Astrocyte (in vitro differentiated cells and primary cell): ENCODE results near the gene JAK2. TPM values are rescaled to one million over a fixed set of nuclear protein-coding genes. Genes with fewer than 3 reads are reported as not detected.

Source experiments
- DNase-seq: peaks from one replicate; pipeline ENCODE4 v3.0.0-alpha.2; 2010; ENCODE audit warnings: low read depth
- FAIRE-seq: peaks from 2 replicates; lab custom pipeline; 2011; peaks lifted over from hg19 to GRCh38; lab: Jason Lieb, UNC
- H2AFZ ChIP-seq: 2 replicates; pipeline ENCODE4 v1.6.0; 2012; ENCODE audit warnings: low read depth, low read length, inconsistent platforms
- H3K27ac ChIP-seq: 2 replicates; pipeline ENCODE4 v1.5.1; 2011; ENCODE audit warnings: low read depth, low read length, inconsistent platforms
- H3K27me3 ChIP-seq: 2 replicates; pipeline ENCODE4 v1.6.0; 2011; ENCODE audit warnings: low read length, inconsistent platforms; ENCODE audit not compliant: insufficient read depth
- H3K36me3 ChIP-seq: 2 replicates; pipeline ENCODE4 v1.5.1; 2011; ENCODE audit warnings: low read length, inconsistent platforms; ENCODE audit not compliant: insufficient read depth
- H3K4me1 ChIP-seq: 2 replicates; pipeline ENCODE4 v1.5.1; 2011; ENCODE audit warnings: low read length, inconsistent platforms; ENCODE audit not compliant: insufficient read depth
- H3K4me2 ChIP-seq: 2 replicates; pipeline ENCODE4 v1.6.0; 2012; ENCODE audit warnings: low read length, inconsistent platforms
- H3K4me3 ChIP-seq: 2 replicates; pipeline ENCODE4 v1.5.1; 2011; ENCODE audit warnings: low read depth, mild to moderate bottlenecking, low read length, inconsistent platforms; ENCODE audit not compliant: insufficient read depth
- H3K79me2 ChIP-seq: 2 replicates; pipeline ENCODE4 v1.6.0; 2012; ENCODE audit warnings: mild to moderate bottlenecking, low read length, inconsistent platforms; ENCODE audit not compliant: insufficient read depth
- H3K9ac ChIP-seq: 2 replicates; pipeline ENCODE4 v1.6.0; 2012; ENCODE audit warnings: mild to moderate bottlenecking, low read length, inconsistent platforms
- H3K9me3 ChIP-seq: 2 replicates; pipeline ENCODE4 v1.5.1; 2012; ENCODE audit warnings: low read depth, mild to moderate bottlenecking, low read length, inconsistent platforms; ENCODE audit not compliant: insufficient read depth
- H4K20me1 ChIP-seq: 2 replicates; pipeline ENCODE4 v1.6.0; 2012; ENCODE audit warnings: low read length, inconsistent platforms; ENCODE audit not compliant: insufficient read depth
- H3K27ac Mint-ChIP-seq: one replicate; pipeline ENCODE4 v1.8.0; 2021; ENCODE audit warnings: mild to moderate bottlenecking, mixed read lengths; ENCODE audit not compliant: unreplicated experiment
- H3K27me3 Mint-ChIP-seq: one replicate; pipeline ENCODE4 v1.8.0; 2021; ENCODE audit warnings: low read depth, mixed read lengths; ENCODE audit not compliant: unreplicated experiment
- H3K36me3 Mint-ChIP-seq: one replicate; pipeline ENCODE4 v1.8.0; 2021; ENCODE audit warnings: low read depth, mixed read lengths; ENCODE audit not compliant: unreplicated experiment
- H3K4me1 Mint-ChIP-seq: one replicate; pipeline ENCODE4 v1.8.0; 2021; ENCODE audit warnings: low read depth, mixed read lengths; ENCODE audit not compliant: unreplicated experiment
- H3K4me3 Mint-ChIP-seq: one replicate; pipeline ENCODE4 v1.8.0; 2021; ENCODE audit warnings: mild to moderate bottlenecking, moderate library complexity, mixed read lengths; ENCODE audit not compliant: unreplicated experiment
- H3K9me3 Mint-ChIP-seq: one replicate; pipeline ENCODE4 v1.8.0; 2021; ENCODE audit warnings: mild to moderate bottlenecking, mixed read lengths; ENCODE audit not compliant: unreplicated experiment
- EZH2 ChIP-seq: IDR thresholded peaks from 2 replicates; pipeline ENCODE4 v1.6.1; 2012; ENCODE audit warnings: mild to moderate bottlenecking, low read length, inconsistent platforms; ENCODE audit not compliant: insufficient read depth
- total RNA-seq: library from RNA; stranded (reverse); gene quantifications from 2 replicates; pipeline ENCODE4 v1.2.1, GENCODE V29; 2021
- TF ChIP-seq, protein P1 (sequence below): IDR thresholded peaks from 2 replicates; pipeline ENCODE4 v1.5.1; 2011; ENCODE audit warnings: low read depth, mild to moderate bottlenecking, inconsistent platforms, low read length, moderate library complexity; ENCODE audit not compliant: insufficient read depth

The JAK2 gene
- total RNA-seq, 1 donor from 2014 or later, result 12.3 TPM

GRCh38 chr9:5144217-5144616 lies 159.1 kb downstream of the JAK2 start:
- no peak overlapping the region for H3K4me3 Mint-ChIP-seq
- TF ChIP-seq, protein P1, sequence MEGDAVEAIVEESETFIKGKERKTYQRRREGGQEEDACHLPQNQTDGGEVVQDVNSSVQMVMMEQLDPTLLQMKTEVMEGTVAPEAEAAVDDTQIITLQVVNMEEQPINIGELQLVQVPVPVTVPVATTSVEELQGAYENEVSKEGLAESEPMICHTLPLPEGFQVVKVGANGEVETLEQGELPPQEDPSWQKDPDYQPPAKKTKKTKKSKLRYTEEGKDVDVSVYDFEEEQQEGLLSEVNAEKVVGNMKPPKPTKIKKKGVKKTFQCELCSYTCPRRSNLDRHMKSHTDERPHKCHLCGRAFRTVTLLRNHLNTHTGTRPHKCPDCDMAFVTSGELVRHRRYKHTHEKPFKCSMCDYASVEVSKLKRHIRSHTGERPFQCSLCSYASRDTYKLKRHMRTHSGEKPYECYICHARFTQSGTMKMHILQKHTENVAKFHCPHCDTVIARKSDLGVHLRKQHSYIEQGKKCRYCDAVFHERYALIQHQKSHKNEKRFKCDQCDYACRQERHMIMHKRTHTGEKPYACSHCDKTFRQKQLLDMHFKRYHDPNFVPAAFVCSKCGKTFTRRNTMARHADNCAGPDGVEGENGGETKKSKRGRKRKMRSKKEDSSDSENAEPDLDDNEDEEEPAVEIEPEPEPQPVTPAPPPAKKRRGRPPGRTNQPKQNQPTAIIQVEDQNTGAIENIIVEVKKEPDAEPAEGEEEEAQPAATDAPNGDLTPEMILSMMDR, result no peak
- no peak for TF ChIP-seq EZH2
- peaks cover 26% of the 10 kb centered on the region for H3K36me3 Mint-ChIP-seq
- H3K9me3 ChIP-seq, result no peaks in the 10 kb centered on the region
- DNase-seq (no peak), FAIRE-seq (no peak)
- no peak overlapping the region for H3K27ac Mint-ChIP-seq
- no peaks in the 10 kb centered on the region for H3K4me1 Mint-ChIP-seq
- H3K9me3 Mint-ChIP-seq, result peaks cover 14% of the 10 kb centered on the region
- H3K4me2 ChIP-seq, result no peak overlapping the region
- H3K27ac ChIP-seq, result no peak overlapping the region
- H3K9ac ChIP-seq, result no peak overlapping the region
- no peak overlapping the region for H3K4me3 ChIP-seq
- no peaks in the 10 kb centered on the region for H3K79me2 ChIP-seq
- H4K20me1 ChIP-seq, result no peaks in the 10 kb centered on the region
- H3K4me1 ChIP-seq, result no peaks in the 10 kb centered on the region
- no peaks in the 10 kb centered on the region for H3K36me3 ChIP-seq
- no peaks in the 10 kb centered on the region for H3K27me3 Mint-ChIP-seq
- H2AFZ ChIP-seq, result no peak overlapping the region
- H3K27me3 ChIP-seq, result no peaks in the 10 kb centered on the region

DNA sequence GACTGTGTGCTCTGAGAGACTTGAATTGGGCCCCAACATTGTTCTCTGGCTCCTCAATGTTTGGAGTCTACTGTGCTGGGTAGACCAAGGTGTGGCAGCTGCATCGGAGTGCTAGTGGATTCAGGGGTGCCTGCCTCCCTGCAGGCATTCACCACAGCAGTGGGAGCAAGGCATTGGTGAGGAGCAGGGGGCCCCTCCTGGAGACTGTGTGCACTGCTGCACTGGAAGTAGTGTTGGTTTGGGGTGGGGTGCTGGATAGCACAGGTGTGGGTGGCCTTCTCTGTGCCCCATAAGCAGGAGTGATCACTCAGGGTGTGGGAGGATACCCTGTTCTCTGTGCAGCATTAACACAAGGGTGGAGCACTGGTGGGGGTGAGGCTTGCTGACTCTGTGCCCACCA lies 161.2 kb downstream of the JAK2 start:
- no peaks in the 10 kb centered on the region for H3K79me2 ChIP-seq
- no peak for DNase-seq
- no peaks in the 10 kb centered on the region for H4K20me1 ChIP-seq
- no peak overlapping the region for H3K4me3 Mint-ChIP-seq
- no peaks in the 10 kb centered on the region for H3K4me1 ChIP-seq
- H3K27me3 ChIP-seq, result no peaks in the 10 kb centered on the region
- no peaks in the 10 kb centered on the region for H3K9me3 ChIP-seq
- peaks cover 27% of the 10 kb centered on the region for H3K36me3 Mint-ChIP-seq
- no peaks in the 10 kb centered on the region for H3K27me3 Mint-ChIP-seq
- no peaks in the 10 kb centered on the region for H3K4me1 Mint-ChIP-seq
- H3K9ac ChIP-seq, result no peak overlapping the region
- no peak overlapping the region for H3K27ac ChIP-seq
- H3K4me3 ChIP-seq, result no peak overlapping the region
- no peaks in the 10 kb centered on the region for H3K36me3 ChIP-seq
- H3K4me2 ChIP-seq, result no peak overlapping the region
- H3K27ac Mint-ChIP-seq, result no peak overlapping the region
- no peak for FAIRE-seq
- TF ChIP-seq, protein P1, result no peak
- no peak for TF ChIP-seq EZH2
- H2AFZ ChIP-seq, result no peak overlapping the region
- H3K9me3 Mint-ChIP-seq, result peaks cover 14% of the 10 kb centered on the region

Other genes starting within 250 kb of the JAK2 start
- 41.4 and 45.1 TPM in 2 replicates for gene AK3, start 244.1 kb upstream of the JAK2 start, total RNA-seq
- gene RCL1, start 192.3 kb upstream of the JAK2 start, total RNA-seq, result 19.6 and 22.3 TPM in 2 replicates
- not detected in 2 replicates for gene INSL6, start 200.4 kb downstream of the JAK2 start, total RNA-seq
- gene INSL4, start 246.1 kb downstream of the JAK2 start, total RNA-seq, result 0.11 TPM in 1 of 2 replicates, not detected in the other